Neutrophil (primary cell): ENCODE results near the gene RDH8.

Experiments
- H3K27ac ChIP-seq: fragments of 200-600 bp; sonication (generic); 2 replicates; pipeline ENCODE4 v1.5.1; 2016; ENCODE audit warnings: mild to moderate bottlenecking, moderate library complexity
- H3K27me3 ChIP-seq: fragments of 200-600 bp; sonication (generic); 2 replicates; pipeline ENCODE4 v1.6.0; 2016; ENCODE audit warnings: mild to moderate bottlenecking
- H3K36me3 ChIP-seq: fragments of 200-600 bp; sonication (generic); 2 replicates; pipeline ENCODE4 v1.5.1; 2017
- H3K4me1 ChIP-seq, 2 experiments: fragments of 200-600 bp in 1 of 2; sonication (generic) in 1 of 2; 1 replicate in 1 of 2; 2 replicates in 1 of 2; pipeline versions ENCODE4 v1.5.1 to v1.6.1; 2013 to 2016; ENCODE audit warnings: low read depth in 1 of 2, low read length in 1 of 2, mild to moderate bottlenecking in 1 of 2, moderate library complexity in 1 of 2; ENCODE audit not compliant: control insufficient read depth in 1 of 2, insufficient read depth in 1 of 2
- H3K4me3 ChIP-seq, 2 experiments: fragments of 200-600 bp in 1 of 2; sonication (generic) in 1 of 2; 1 replicate in 1 of 2; 2 replicates in 1 of 2; pipeline ENCODE4 v1.5.1; 2013 to 2016; ENCODE audit warnings: low read depth in 1 of 2, low read length in 1 of 2, mild to moderate bottlenecking in 1 of 2, moderate library complexity in 1 of 2
- H3K9me3 ChIP-seq: fragments of 200-600 bp; sonication (generic); 2 replicates; pipeline ENCODE4 v1.5.1; 2016
- TF ChIP-seq, protein P1 (sequence below): fragments of 200-600 bp; sonication (generic); IDR thresholded peaks from 2 replicates; pipeline ENCODE4 v1.5.1; 2016; ENCODE audit warnings: antibody characterized with exemption

RDH8 gene, protein sequence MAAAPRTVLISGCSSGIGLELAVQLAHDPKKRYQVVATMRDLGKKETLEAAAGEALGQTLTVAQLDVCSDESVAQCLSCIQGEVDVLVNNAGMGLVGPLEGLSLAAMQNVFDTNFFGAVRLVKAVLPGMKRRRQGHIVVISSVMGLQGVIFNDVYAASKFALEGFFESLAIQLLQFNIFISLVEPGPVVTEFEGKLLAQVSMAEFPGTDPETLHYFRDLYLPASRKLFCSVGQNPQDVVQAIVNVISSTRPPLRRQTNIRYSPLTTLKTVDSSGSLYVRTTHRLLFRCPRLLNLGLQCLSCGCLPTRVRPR

GRCh38 chr19:10013316-10013715 is at the start of gene RDH8:
Gene RDH8, plus strand, starts transcription at chr19:10013483. Its CDS starts 15 bp downstream, at chr19:10013498.
- Histone ChIP-seq H3K27ac (no peak within 1 kb of the TSS), H3K9me3 (no peaks in the 10 kb centered on the region), H3K36me3 (no peaks in the 10 kb centered on the region), H3K4me3 (no peak within 1 kb of the TSS), H3K27me3 (peaks cover 69% of the 10 kb centered on the region), H3K4me1 (no peaks in the 10 kb centered on the region)
- TF ChIP-seq, protein P1, sequence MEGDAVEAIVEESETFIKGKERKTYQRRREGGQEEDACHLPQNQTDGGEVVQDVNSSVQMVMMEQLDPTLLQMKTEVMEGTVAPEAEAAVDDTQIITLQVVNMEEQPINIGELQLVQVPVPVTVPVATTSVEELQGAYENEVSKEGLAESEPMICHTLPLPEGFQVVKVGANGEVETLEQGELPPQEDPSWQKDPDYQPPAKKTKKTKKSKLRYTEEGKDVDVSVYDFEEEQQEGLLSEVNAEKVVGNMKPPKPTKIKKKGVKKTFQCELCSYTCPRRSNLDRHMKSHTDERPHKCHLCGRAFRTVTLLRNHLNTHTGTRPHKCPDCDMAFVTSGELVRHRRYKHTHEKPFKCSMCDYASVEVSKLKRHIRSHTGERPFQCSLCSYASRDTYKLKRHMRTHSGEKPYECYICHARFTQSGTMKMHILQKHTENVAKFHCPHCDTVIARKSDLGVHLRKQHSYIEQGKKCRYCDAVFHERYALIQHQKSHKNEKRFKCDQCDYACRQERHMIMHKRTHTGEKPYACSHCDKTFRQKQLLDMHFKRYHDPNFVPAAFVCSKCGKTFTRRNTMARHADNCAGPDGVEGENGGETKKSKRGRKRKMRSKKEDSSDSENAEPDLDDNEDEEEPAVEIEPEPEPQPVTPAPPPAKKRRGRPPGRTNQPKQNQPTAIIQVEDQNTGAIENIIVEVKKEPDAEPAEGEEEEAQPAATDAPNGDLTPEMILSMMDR, result no peak

DNA sequence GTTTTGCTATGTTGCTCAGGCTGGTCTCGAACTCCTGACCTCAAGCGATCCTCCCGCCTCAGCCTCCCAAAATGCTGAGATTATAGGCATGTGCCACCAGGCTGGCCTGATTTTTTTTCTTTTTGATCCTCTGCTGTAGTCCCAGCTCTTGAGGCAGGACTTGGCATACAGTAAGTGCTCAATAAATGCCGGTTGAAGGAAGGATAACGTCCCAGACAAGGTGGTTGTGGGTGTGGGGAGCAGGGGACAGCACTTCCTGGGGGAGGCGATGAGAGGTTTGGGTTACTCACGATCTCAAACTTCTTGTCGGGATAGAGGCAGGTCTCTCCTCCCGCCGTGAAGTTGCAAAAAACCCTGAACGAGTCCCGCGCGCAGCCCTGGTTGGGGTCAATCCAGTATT is 47.3 kb upstream of the RDH8 start:
- H3K4me3 ChIP-seq, result no peak overlapping the region
- no peak overlapping the region for H3K27ac ChIP-seq
- TF ChIP-seq, protein P1, result no peak
- H3K27me3 ChIP-seq, result peaks cover 62% of the 10 kb centered on the region
- H3K9me3 ChIP-seq, result no peaks in the 10 kb centered on the region
- H3K36me3 ChIP-seq, result no peaks in the 10 kb centered on the region
- H3K4me1 ChIP-seq, result no peaks in the 10 kb centered on the region

DNA sequence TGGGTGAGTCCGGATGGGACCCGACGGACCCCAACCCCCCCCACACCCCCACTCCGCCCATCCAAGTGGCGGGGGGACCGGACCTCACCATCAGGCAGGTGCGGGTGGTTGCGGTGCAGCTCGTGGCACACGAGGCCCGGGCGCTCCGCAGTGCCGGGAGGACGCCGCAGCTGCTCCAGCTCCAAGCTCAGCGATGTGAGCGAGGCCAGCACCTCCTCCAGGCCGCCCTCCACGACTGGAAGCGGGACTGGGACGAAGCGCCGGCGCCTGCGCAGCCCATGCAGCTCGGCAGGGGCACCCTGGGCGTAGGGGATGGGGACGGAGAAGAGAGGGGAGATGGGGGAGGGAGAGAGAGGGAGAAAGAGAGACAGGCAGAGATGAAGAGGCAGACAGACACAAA is 46.8 kb upstream of the RDH8 start:
- H3K27ac ChIP-seq, result no peak overlapping the region
- no peaks in the 10 kb centered on the region for H3K4me1 ChIP-seq
- no peaks in the 10 kb centered on the region for H3K36me3 ChIP-seq
- H3K27me3 ChIP-seq, result peaks cover 62% of the 10 kb centered on the region
- no peak overlapping the region for H3K4me3 ChIP-seq
- TF ChIP-seq, protein P1, result no peak
- H3K9me3 ChIP-seq, result no peaks in the 10 kb centered on the region

DNA sequence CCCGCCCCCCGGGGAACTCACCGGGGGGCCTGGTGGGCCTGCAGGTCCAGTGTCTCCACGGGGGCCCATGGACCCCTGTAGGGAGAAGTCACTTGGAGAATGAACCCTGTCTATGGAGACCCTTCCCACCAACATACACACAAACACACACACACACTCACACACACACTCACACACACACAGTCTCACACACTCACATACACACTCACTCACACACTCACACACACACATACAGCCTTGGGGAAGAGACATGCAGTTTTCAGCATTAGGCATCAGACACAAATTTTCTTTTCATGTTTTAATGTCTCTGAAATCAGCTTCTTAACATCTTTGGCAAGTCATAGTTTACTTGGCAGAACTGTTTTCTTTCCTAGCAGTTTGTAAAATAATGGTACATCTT is 46.0 kb upstream of the RDH8 start:
- Histone ChIP-seq H3K27ac (no peak overlapping the region), H3K9me3 (no peaks in the 10 kb centered on the region), H3K36me3 (no peaks in the 10 kb centered on the region), H3K27me3 (peaks cover 62% of the 10 kb centered on the region), H3K4me1 (no peaks in the 10 kb centered on the region), H3K4me3 (no peak overlapping the region)
- TF ChIP-seq, protein P1, result no peak

DNA sequence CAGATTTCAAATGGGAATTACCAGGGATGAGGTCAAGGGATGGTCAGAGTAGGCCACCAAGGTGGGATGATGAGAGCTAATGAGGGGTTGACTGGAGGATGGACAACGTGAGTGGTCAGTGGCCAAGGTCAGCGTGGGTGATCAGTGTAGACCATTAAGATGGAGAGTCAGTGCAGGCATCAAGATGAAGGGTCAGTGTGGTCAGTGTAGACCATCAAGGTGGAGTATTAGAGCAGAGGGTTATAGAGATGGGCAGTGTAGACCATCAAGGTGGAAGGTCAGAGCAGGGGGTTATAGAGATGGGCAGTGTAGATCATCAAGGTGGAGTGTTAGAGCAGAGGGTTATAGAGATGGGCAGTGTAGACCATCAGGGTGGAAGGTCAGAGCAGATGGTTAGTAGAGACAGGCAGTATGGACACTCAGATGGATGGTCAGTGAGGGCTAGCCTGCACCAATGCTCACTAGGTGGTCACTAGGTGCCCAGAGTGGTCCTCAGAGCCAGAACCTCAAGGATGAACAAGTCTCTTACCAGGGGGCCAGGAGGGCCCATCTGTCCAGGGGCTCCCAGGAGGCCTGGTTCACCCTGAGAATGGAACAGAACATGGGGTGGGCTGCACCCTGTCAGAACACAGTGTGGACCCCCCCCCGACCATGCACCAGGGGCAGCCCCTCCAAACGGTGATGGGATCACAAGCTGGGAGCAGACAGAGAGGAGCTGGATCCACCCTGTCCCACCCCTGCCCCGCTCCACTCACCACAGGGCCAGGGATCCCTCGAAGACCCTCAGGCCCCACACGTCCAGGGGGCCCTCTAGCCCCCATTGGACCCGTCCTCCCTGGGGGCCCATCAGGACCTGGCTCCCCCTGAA is 44.2 kb upstream of the RDH8 start:
- TF ChIP-seq, protein P1, result no peak
- H3K36me3 ChIP-seq, result no peaks in the 10 kb centered on the region

More for the DNA sequence above, 44.2 kb upstream of the RDH8 start:
- no peak overlapping the region for H3K4me3 ChIP-seq
- H3K27ac ChIP-seq, result no peak overlapping the region
- no peaks in the 10 kb centered on the region for H3K9me3 ChIP-seq
- no peaks in the 10 kb centered on the region for H3K4me1 ChIP-seq
- peaks cover 53% of the 10 kb centered on the region for H3K27me3 ChIP-seq
